DND-41 (cell line): ENCODE measurements around the gene ANKLE1.

Experiments
- CTCF ChIP-seq: IDR thresholded peaks from 2 replicates; pipeline ENCODE4 v1.5.1; 2012; ENCODE audit warnings: borderline replicate concordance, low read length, moderate library complexity, mild to moderate bottlenecking; ENCODE audit not compliant: poor library complexity, severe bottlenecking; ENCODE audit errors: extremely low read depth
- EZH2 ChIP-seq: IDR thresholded peaks from 3 replicates; pipeline ENCODE4 v1.6.1; 2012; ENCODE audit warnings: borderline replicate concordance, low read depth, mild to moderate bottlenecking, moderate library complexity, low read length, inconsistent platforms; ENCODE audit not compliant: severe bottlenecking

- TF ChIP-seq CTCF: no peak
- TF ChIP-seq EZH2: no peak
Observed at GRCh38 chr19:17325133-17325532, 43.4 kb downstream of the ANKLE1 start.
